ENCODE measurements around the gene KRT72.

Gene KRT72

DNA sequence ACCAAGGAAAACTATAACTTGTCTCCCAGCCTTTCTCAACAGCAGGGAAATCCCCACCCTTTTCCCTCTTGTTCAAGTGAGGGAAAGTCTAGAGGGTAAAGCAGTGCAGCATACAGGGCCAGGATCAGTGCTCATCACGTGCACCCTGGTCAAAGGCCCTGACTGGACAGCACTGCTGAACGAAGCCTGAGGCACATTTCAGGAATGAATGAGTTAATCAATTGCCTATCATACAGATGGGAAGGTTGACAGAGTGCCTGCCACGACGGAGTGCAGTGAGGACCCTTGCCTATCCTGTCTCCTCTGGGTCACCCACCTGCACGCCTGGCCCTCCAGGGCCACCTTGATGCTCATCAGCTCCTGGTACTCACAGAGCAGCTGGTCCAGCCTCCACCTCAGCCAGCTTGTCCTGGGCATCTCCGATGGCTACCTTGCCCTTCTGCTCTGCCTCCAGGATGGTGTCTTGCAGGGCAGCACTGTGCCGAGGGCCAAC lies 28.8 kb upstream of the KRT72 start:
- no peak for DNase-seq (ENCODE audit: low read depth)

DNA sequence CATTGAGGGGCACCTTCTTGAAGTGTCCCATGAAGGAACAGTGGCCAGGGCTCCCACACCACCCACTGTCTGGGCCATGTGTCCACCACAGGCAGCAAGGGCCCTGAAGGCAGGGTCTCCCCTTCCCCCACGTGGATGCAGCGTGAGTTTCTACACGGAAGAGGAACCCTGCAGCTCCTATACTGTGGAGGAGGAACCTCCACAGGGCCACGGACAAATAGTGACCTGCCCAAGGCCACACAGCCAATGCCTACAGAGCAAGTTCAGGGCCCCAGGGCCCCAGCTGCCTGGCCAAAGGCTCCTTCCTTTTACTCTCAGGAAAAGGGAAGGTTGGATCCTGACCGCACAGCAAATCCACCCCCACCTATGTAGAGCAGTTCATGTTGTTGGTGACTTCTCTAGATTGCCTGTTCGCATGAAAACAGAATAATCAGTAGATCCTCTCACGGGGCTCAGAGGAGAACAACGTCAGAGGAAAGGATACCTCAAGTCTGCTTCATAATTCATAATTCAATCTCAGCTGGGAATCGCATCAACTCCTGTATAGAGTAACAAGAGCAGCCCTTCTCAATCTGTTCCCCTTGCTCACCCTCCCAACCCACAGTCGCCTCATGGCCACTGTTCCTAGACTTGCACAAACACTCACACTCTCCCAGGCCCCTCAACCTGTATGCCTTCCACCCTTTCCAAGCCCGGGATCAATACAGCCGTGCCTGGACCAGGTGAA lies 28.2 kb upstream of the KRT72 start:
- DNase-seq (ENCODE audit: low read depth) = no peak

DNA sequence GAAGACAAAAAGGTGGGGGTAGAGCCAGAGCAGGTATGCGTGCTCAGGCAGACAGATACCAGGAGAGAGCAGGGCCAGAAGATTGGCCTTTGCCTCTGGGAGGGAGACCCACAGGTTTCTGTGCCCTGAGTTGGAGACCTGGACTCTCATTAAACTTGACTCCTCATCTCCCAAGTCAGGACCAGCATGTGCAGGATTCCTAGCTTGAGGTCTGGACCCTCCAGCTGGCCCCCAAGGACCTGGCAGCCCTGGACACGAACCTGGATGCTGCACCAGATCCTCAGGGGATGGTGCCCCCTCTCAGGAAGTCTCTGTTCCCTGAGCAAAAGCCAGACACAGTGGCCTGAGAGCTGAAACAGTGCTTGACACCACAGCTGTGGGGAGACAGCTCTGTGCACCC lies 27.6 kb upstream of the KRT72 start:
- no peak for DNase-seq (ENCODE audit: low read depth)

DNA sequence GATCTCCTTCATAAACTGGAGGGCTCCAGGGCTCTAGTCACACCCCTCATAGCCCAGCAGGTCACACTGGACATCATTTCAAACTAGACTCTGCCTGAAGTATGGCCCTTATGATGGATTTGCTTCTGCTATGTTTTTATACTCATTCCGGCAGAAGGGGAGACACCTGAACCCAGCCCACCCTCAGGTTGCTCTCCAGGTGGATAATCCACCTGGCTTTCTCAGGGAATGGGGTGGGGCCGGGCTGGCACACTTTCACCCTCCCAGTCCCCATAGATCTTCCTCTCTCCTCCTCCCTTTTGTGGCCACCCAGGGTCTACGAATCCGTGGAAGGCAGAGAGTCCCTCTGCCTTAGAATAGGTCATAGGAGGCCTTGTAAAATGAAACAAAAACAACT lies 26.8 kb upstream of the KRT72 start:
- no peak for DNase-seq (ENCODE audit: low read depth)

DNA sequence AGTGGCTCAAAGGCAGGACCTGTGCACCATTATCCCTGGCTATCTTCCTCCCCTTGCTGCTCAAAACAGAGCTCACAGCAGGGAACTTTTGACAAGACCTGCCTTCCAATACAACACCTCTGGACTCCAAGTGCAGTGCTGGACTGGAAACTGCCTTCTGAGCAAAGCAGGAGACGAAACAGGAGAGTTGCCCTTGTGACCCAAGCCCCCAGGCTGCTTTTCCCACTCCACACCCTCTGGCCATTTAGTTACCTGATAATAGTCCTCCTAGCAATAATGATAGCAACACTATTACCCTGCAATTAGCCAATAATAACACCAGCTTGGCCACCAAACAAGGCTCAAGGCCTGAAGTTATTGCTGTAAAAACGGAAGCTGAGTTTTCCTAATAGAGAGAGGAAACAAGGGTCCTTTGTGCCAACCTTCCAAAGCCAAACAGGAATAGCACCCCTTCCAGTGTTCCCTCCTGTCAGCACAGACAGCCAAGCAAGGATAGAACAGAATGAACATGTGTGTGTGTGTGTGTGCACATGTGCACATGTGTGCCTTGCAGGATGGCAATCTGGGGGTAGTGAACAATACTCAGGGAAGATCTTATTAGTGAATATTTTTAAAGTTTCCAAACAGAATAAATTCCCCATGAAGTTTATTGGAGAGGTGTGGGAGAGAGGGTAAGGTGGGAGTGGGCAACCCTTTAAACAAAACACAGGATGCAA lies 26.3 kb upstream of the KRT72 start:
- DNase-seq (ENCODE audit: low read depth) = no peak

DNA sequence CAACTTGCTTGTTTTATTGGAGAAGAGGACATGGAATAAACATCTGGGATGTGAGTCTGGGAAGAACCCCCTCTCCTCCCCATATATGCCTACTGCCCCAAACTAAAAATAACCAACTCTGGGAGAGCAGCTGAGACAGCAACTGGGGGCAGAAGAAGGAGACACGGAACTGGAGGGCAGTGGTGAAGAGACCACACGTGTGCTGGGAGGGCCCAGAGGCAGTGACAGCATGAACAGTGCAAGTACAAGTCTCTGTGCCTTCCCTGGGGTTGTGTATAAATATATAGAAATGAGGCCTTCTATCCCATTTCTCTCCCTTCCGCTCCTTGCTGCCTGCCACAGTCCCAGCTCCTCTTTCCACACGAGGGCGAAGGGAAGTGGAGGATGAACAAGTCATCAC lies 21.1 kb upstream of the KRT72 start:
- DNase-seq (ENCODE audit: low read depth) = no peak

DNA sequence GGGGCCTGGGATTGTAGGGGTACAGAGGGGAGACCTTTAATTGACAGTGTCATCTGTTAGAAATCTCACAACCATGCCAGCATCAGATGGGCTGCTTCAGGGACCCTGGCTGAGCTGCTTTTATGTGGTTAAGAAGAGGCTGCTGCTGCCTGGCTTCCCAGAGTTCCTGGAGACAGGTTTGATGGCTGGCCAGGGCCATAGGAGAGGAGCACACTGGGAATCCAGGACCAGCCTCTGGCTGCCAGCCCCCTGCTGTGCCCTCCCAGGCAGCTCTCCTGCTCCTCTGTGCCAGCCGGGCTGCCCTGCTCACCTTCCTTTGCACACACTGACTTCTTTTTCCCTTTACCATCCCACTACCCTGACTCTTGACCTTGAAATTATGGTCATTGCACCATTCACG lies 17.6 kb upstream of the KRT72 start:
- no peak for DNase-seq (ENCODE audit: low read depth)

DNA sequence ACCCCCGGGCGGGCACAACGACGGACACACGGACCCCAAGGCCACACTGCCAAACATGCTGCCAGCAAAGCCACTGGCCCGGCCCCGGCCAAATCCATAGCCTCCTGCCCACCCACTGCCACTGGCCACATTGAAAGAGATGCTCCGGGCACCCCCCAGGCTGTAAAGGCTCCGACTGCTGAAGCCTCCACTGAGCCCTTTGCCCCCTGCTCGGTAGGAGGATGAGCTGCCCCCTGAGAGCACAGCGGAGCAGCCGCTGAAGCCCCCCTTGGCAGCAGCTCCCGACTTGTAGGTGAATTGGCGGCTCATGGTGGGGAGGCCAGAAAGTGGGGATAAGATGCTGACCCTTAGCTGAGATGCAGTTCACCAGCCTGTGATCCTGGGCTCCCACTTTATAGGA lies 17.0 kb upstream of the KRT72 start, which contains the start of gene KRT73:
Gene KRT73, minus strand, starts transcription at position 344 of the 400 bp plus-strand sequence. Its CDS starts 35 bp downstream, at position 309.
- no peak for DNase-seq (ENCODE audit: low read depth)

DNA sequence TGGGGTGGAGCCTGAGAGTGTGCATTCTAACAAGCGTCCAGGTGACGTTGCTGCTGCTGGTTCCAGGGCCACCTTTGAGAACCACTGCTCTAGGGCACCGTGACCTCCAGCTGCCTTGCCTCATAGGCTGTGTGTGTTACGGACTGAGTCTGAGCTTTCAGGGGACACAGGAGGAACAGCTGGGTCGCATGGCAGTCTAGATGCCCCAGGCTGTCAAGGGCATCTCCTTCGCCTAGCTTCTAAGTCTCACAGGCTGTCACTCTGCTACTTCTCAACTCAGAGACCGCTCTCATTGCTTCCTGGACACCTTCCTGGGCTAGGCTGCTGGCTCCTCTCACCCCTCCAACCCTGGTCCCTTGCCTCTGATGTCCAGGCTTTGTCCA lies 16.1 kb upstream of the KRT72 start:
- DNase-seq (ENCODE audit: low read depth) = no peak

DNA sequence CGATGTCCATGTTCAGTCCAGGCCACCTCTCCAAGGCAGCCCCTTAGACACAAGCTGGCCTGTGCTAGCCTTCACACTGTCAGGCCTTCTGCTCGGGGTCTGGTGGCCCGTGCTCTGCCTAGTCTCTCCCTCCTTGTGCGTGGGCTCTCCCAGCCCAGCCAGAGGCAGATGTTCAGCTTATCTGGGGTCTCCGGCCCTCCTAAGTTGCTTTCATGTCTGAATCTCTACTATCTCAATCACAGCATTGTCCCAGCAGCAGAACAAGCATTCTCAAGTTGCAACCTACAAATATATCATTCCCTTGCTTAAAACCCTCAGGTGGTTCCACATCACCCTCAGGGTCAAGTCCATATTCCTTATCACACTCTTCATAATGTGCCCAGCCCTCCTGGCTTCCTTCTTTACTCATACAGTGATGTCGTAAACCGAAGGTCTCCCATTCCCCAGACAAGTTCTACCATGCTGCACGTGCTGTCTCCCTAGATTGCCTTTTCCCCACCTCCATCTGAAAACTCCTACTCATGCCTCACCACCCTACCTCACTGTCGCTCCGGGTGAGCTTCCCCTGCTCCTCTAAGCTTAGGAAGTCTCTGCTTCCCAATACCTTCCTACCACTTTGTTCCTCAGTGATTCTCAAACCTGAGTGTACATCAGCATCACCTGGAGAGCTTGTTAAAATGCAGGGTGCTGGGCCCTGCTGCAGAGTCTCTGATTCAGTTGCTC lies 15.6 kb upstream of the KRT72 start:
- no peak for DNase-seq (ENCODE audit: low read depth)

DNA sequence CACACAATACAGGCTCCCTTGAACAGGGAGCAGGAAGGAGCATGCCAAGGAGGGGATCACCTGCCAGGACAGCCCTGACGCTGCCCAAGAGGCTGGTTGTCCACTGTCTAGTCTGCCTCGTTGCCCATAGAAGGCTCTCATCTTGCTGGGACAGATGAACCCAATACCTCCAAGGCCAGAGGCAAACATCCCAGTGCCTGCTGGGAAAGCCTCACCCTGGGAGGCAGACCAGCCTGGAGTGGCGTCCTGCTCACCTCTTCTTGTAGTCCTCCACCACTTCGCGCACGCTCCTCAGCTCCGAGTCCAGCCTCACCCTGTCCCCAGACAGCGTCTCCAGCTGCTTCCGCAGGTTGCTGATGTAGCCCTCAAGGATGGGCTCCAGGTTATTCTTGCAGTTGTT lies 14.6 kb upstream of the KRT72 start:
- DNase-seq (ENCODE audit: low read depth) = no peak

DNA sequence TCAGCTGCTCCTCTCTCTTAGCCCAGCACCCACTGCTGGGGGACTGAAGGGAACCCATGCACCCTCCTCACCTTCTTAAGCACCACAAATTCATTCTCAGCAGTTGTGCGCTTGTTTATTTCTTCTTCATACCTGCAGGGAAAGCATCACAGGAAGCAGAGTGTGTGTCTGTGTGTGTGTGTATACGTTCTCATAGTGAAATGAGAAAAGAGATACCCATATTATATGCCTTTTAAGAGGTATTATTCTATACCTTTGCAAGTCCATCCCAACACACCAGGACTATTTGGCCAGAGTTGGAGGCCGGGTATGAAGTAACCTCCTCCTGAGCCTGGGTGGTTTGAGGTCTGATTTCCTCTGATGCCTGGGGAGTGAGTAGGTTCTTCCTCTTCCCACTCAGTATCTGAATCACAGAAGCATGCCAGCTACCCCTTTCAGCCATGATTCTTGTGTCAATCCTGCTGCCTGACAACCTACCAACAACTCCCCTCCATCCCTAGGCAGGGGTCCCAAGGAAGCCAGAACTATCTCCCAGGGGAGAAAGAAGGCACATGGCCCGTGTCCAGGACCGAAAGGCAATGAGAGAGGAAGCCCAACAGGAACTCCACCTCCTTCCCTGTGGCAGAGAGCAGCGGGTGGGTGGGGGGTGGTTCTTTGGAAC lies 14.1 kb upstream of the KRT72 start:
- DNase-seq (ENCODE audit: low read depth) = no peak

DNA sequence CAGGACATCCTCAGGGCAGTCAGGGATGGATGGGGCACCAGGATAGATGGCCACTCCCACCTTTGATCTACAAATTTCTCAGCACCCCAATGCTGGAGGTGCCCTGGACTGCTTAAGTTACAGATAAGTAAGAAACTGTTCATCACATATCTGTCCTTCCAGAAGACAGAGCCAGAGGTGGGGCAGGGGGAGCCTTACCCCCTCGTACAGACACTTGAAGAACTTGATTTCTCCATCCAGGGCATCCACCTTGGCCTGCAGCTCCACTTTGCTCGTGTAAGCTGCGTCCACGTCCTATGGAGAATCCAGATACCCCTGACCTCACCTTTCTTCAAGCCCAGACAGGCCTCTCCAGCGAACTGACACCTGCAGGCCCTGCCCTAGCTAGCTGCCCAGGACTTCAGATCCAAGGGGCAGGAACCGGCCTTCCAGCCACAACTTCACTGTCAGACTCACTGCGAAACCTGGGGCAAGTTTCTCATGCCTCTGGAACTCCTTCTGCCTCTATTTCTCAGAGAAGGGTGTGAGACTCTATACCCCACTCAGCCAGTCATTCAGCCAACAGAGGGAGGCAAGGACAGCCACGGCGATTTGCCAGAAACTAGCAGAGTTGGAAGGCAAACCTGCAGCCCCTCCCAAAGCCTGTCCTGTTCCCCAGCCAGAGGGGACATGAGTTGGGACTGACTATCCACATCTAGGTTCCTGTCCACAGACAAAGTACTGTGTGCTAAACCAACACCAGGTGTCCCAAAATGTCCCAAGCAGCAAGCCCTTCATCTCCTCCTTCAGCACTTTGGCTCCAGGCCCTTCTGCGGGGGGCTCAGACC lies 13.3 kb upstream of the KRT72 start:
- no peak for DNase-seq (ENCODE audit: low read depth)

DNA sequence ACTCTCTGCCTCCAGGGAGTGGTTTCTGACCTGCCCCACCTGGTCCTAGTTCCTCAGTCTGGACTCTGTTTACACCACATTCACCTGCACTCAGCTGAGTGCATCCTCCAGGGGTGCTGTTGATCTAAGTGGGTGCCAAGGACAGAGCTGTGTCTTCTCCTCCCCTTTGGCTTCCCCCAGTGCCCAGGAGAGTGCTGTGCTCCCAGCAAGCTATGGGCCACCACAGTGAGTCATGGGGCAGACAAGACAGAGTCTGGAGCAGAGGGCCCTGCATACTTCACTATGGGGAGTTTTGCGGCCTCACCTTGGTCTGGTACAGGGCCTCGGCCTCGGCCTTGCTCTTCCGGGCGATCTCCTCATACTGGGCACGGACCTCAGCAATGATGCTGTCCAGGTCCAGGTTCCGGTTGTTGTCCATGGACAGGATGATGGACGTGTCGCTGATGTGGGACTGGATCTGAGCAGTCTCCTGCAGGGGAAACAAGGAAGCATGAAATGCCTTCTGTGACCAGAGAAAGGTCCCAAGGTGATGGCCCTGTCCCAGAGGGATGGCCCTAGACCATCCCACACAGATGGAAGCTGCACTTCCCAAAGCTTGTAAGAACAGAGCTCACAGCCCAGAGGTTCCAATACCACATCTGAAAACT lies 12.2 kb upstream of the KRT72 start:
- DNase-seq (ENCODE audit: low read depth) = no peak

DNA sequence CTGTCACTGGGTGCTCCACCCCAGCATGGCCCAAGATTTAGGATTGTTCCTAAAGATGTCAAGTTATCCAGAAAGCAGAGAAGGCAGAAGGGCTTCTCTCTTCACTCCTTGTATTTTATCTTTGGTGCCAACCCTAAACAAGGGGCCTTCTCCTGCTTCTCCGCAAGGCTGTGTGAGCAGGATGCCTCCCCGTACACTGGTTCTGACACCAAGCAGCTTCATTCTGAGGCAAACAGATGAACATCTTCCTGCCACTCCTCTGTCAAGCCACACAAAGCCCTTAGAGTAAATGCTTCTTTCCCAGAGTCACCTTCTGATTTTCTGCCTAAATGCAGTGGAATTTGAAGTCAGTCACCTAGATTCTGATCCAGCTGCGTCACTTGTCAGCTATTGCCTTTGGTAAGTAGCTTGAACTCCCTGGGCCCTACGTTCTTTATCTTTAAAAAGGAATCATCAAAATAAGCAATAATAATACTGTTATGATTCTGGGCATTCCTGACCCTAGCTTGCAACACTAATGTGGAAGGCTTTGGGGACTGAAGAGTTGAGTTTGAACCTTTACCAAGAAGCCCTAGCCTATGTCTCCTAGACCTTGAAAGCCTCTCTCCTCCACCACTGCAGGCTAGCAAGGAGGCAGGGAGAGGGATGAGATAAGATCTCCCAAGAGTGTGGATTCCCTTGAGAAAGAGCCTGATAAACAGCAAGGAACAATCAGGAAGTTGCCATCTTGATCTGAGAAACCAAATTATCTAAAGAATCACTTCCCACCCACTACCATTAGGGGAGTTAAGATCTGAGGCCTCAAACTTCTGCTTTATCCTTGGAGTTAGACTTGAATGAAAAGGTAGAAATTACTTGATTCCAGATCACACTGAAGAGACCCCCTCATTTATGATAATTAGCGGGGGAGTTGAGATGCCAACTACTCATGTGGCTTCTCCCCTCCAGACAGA lies 11.4 kb upstream of the KRT72 start:
- DNase-seq (ENCODE audit: low read depth) = no peak

DNA sequence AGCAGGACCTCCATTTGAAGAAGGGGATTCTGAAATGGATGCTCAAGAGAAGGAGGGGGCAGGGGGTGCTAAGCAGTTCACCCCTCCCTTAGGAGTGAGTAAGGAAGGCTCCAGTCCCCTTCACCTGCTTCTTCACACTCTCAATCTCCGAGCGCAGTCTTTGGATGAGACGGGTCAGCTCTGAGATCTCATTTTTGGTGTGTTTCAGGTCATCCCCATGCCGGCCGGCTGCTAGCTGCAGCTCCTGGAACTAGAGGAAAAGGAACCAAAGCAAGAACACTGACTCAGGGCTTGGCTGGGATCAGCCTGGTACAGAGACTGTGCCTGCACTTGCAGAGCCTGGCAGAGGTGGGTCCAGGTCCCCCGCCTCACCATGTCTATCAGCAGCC lies 9.8 kb upstream of the KRT72 start:
- no peak for DNase-seq (ENCODE audit: low read depth)

DNA sequence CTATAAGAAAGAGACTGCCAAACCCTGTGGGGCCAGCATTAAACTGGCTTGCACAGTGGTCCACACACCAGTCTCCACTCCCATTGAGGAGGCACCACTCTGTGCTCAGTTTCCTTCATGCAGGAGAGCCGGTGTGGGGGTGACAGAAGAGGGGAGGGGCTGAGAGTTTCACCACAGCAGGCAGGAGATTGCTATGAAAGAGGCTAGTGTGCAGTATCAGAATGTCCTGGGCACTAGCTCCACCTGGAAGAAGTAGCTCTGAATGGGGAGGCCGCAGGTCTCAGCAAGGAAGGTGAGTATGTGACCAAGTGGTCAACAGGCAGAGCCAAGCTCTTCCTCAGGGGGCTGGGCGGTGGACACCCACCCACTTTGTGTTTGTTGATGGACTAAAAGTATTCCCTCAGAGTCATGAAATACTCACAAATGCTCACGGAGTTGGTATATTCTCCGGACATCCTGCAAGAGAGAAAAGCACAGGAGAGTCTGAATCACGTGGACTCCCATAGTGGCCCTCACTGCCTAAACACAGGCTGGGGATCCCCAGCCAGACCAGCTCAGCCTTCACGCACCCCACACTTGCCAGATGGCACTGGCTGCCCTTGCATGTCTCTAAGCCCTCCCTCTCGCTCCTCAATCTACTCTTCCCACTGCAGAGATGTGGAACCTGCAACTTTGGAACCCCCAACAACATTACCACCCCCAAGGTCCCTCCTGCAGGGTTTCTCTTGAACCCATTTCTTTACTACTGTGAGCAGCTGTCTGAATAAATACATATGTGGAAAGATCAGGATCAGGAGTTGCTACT lies 7.8 kb upstream of the KRT72 start:
- DNase-seq (ENCODE audit: low read depth) = no peak

DNA sequence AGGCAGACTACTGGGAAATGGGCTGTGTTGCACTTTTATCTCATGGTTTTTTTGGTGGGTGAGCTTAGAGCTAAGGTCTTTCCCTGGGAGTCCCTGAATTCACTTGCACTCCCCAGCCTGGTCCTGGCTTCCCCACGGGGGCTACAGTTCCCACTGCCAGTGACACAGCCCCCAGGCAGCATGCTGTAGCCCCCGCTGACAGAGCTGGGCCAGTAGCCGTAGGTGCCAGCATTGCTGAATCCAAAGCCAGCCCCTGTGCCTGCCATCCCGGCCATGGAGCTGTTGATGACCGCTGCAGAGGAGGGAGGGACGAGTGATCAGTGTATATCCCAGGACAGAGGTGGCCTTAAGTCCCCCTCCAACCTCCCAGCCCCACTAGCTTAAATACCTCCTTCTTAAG lies 6.9 kb upstream of the KRT72 start:
- DNase-seq (ENCODE audit: low read depth) = no peak

DNA sequence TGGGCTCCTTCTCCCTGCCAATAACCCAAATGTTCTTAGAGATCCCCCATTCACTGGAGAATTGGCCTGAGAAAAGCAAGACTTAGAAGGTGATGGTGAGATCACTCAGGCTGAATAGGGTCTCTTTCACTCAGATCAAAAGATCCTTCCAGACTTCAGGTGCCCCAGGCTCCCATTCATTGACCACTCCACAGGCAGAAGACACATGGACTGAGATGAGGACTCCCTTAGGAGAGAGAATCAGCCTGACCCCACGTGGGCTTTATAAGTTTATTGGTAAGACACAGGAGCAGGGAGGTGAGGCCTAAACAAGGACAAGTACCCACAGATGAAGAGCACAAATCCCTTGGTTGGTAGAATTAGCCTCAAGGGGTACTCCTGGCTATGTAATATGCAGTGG lies 6.1 kb upstream of the KRT72 start:
- DNase-seq (ENCODE audit: low read depth) = no peak
